ENCODE results near the gene RNF32.

The RNF32 gene

GRCh38 chr7:156640257-156640948 lies at the start of gene RNF32:
Gene RNF32, plus strand, starts transcription at chr7:156640774. Its CDS starts 3,104 bp downstream, at chr7:156643878.
- peak; percentile 89 for DNase-seq (ENCODE audit: low read depth)

GRCh38 chr7:156592155-156592884 lies 48.3 kb upstream of the RNF32 start:
- DNase-seq (ENCODE audit: low read depth), result no peak

- no peak for DNase-seq (ENCODE audit: low read depth)
These were observed 46.1 kb upstream of the RNF32 start for GRCh38 chr7:156594283-156595080.

GRCh38 chr7:156600496-156600895 lies 40.1 kb upstream of the RNF32 start:
- DNase-seq (ENCODE audit: low read depth), result no peak

- no peak for DNase-seq (ENCODE audit: low read depth)
These were observed 38.3 kb upstream of the RNF32 start for GRCh38 chr7:156602283-156602682.

GRCh38 chr7:156603011-156603410 lies 37.6 kb upstream of the RNF32 start:
- DNase-seq (ENCODE audit: low read depth), result no peak

- DNase-seq (ENCODE audit: low read depth), result no peak
These were observed 36.9 kb upstream of the RNF32 start for GRCh38 chr7:156603629-156604028.

- DNase-seq (ENCODE audit: low read depth), result no peak
These were observed 36.3 kb upstream of the RNF32 start for GRCh38 chr7:156604311-156604710.

GRCh38 chr7:156604836-156605695 lies 35.5 kb upstream of the RNF32 start:
- DNase-seq (ENCODE audit: low read depth), result no peak

GRCh38 chr7:156606135-156606534 lies 34.4 kb upstream of the RNF32 start:
- DNase-seq (ENCODE audit: low read depth), result no peak

- DNase-seq (ENCODE audit: low read depth), result no peak
These were observed 33.8 kb upstream of the RNF32 start for GRCh38 chr7:156606691-156607331.

GRCh38 chr7:156607332-156608172 lies 33.0 kb upstream of the RNF32 start:
- no peak for DNase-seq (ENCODE audit: low read depth)

- no peak for DNase-seq (ENCODE audit: low read depth)
These were observed 32.4 kb upstream of the RNF32 start for GRCh38 chr7:156608173-156608478.

- DNase-seq (ENCODE audit: low read depth), result no peak
These were observed 31.3 kb upstream of the RNF32 start for GRCh38 chr7:156609010-156609877.

- DNase-seq (ENCODE audit: low read depth), result no peak
These were observed 30.4 kb upstream of the RNF32 start for GRCh38 chr7:156610130-156610529.

- no peak for DNase-seq (ENCODE audit: low read depth)
These were observed 30.0 kb upstream of the RNF32 start for GRCh38 chr7:156610601-156611000.

GRCh38 chr7:156611014-156612010 lies 29.3 kb upstream of the RNF32 start:
- DNase-seq (ENCODE audit: low read depth), result no peak

- no peak for DNase-seq (ENCODE audit: low read depth)
These were observed 27.6 kb upstream of the RNF32 start for GRCh38 chr7:156612930-156613329.

Measured in fibroblast of the conjunctiva (primary cell).